GM12878 (cell line): ENCODE data around the gene PHC1. TPM values are rescaled to one million over a fixed set of nuclear protein-coding genes. Genes with fewer than 3 reads are reported as not detected.

Experiments
- ATAC-seq: fragments of 200-7000 bp; cut with Tn5 transposase; 3 replicates; pipeline ENCODE4 v1.9.1; 2020; ENCODE audit warnings: mild to moderate bottlenecking, moderate library complexity
- BruUV-seq: library from RNA; stranded (reverse); fragments of 400-500 nt; replicated peaks from 2 replicates; lab custom pipeline; 2021; lab: Mats Ljungman, UMichigan
- CTCF ChIA-PET: fragments of 300-600 bp; sonication (Branson Sonifier 250); formaldehyde crosslinking; extraction: SDS; loops from one replicate; lab custom pipeline; 2021; ENCODE audit warnings: inconsistent platforms; lab: Yijun Ruan, JAX
- POLR2A ChIA-PET: fragments of 350-600 bp; formaldehyde crosslinking; extraction: SDS; loops from one replicate; lab custom pipeline; 2021; ENCODE audit warnings: inconsistent platforms; lab: Charles Lee
- RAD21 ChIA-PET: fragments of 300-600 bp; sonication (Branson Sonifier 250); formaldehyde crosslinking; loops from one replicate; lab custom pipeline; 2023; ENCODE audit warnings: antibody characterized with exemption; ENCODE audit not compliant: unreplicated experiment; lab: Charles Lee
- SMC1A ChIA-PET: fragments of 300-600 bp; sonication (Branson Sonifier 250); formaldehyde crosslinking; loops from one replicate; lab custom pipeline; 2023; ENCODE audit not compliant: unreplicated experiment, uncharacterized antibody; lab: Charles Lee
- DNase-seq: peaks from one replicate; pipeline ENCODE4 v3.0.0-alpha.2; 2011; ENCODE audit warnings: low read depth, low spot score
- FAIRE-seq: peaks from 3 replicates; lab custom pipeline; 2011; peaks lifted over from hg19 to GRCh38; lab: Jason Lieb, UNC
- H2AFZ ChIP-seq: 2 replicates; pipeline ENCODE4 v1.6.0; 2011; ENCODE audit warnings: low read depth, low read length, control low read depth; ENCODE audit not compliant: control insufficient read depth
- H3K27ac ChIP-seq: 2 replicates; pipeline ENCODE4 v1.5.1; 2011; ENCODE audit warnings: control low read depth; ENCODE audit not compliant: control insufficient read depth, insufficient read depth
- H3K27me3 ChIP-seq, 2 experiments: replicated peaks in 1 of 2; 2 replicates each; pipeline versions ENCODE4 v1.6.0 to v1.6.1; 2011; ENCODE audit warnings: low read length in 1 of 2; ENCODE audit not compliant: control insufficient read depth in 2 of 2, insufficient read depth in 2 of 2
- H3K36me3 ChIP-seq, 2 experiments: 2 replicates each; pipeline ENCODE4 v1.5.1; 2011; ENCODE audit warnings: low read length in 1 of 2; ENCODE audit not compliant: control insufficient read depth in 2 of 2, insufficient read depth in 2 of 2
- H3K4me1 ChIP-seq: 2 replicates; pipeline ENCODE4 v1.6.1; 2011; ENCODE audit warnings: mild to moderate bottlenecking, low read length, moderate library complexity, mixed read lengths; ENCODE audit not compliant: control insufficient read depth, insufficient read depth
- H3K4me2 ChIP-seq: 2 replicates; pipeline ENCODE4 v1.6.0; 2011; ENCODE audit warnings: control low read depth; ENCODE audit not compliant: control insufficient read depth, insufficient read depth
- H3K4me3 ChIP-seq: fragments of 200-600 bp; sonication (generic); 2 replicates; pipeline ENCODE4 v1.5.1; 2016
- H3K79me2 ChIP-seq: 2 replicates; pipeline ENCODE4 v1.6.0; 2011; ENCODE audit warnings: low read length; ENCODE audit not compliant: control insufficient read depth, insufficient read depth
- H3K9ac ChIP-seq: 2 replicates; pipeline ENCODE4 v1.8.0; 2011; ENCODE audit warnings: low read length, control low read depth, mixed read lengths; ENCODE audit not compliant: control insufficient read depth, insufficient read depth
- H3K9me3 ChIP-seq: replicated peaks from 3 replicates; pipeline ENCODE4 v1.5.1; 2011; ENCODE audit warnings: mild to moderate bottlenecking, low read length; ENCODE audit not compliant: control insufficient read depth, insufficient read depth
- H4K20me1 ChIP-seq: 2 replicates; pipeline ENCODE4 v1.6.0; 2011; ENCODE audit not compliant: control insufficient read depth, insufficient read depth
- CUX1 ChIP-seq: IDR thresholded peaks from 2 replicates; pipeline ENCODE4 v1.6.1; 2012; ENCODE audit warnings: improper control_type of control experiment, low read depth, low read length; ENCODE audit not compliant: insufficient replicate concordance
- KLF5 ChIP-seq: fragments of 450-650 bp; IDR thresholded peaks from 2 replicates; pipeline ENCODE4 v1.6.1; 2014; ENCODE audit warnings: mild to moderate bottlenecking; ENCODE audit not compliant: partially characterized antibody
- ZNF622 ChIP-seq: fragments of 450-650 bp; IDR thresholded peaks from 2 replicates; pipeline ENCODE4 v1.6.1; 2017; ENCODE audit warnings: mild to moderate bottlenecking, inconsistent platforms
- WGBS: methylation state at CpG from one replicate; pipeline ENCODE4 v1.1.6; 2016; ENCODE audit warnings: low lambda C conversion rate; ENCODE audit not compliant: insufficient replicate concordance, insufficient coverage; ENCODE audit errors: missing lambda C conversion rate; 5-methylcytosine and 5-hydroxymethylcytosine counted together
- in situ Hi-C: fragments of 300-500 bp; cut with MboI; formaldehyde crosslinking; loops from 9 replicates; pipeline ENCODE4 v1.14.3; 2018; ENCODE audit warnings: mixed read lengths
- intact Hi-C: fragments of 100-400 bp; cut with micrococcal nuclease; formaldehyde crosslinking; loops from one replicate; pipeline ENCODE4 v1.14.2; 2022; ENCODE audit not compliant: unreplicated experiment
- polyA plus RNA-seq, 11 experiments: library from polyadenylated mRNA; depleted of rRNA in 4 of 11; unstranded in 6 of 11; stranded (reverse) in 5 of 11; fragments of >200 nt; fragmentation: Nextera tagmentation in 4 of 11; fragmentation: Illumina TruSeq in 1 of 11; extraction: Ambion mirVana in 4 of 11; extraction: Trizol in 1 of 11; gene quantifications; 1 replicate in 1 of 11; 2 replicates in 10 of 11; pipeline versions ENCODE4 v1.2.1 to v1.2.3, GENCODE V29; 2011 to 2016; ENCODE audit warnings: inconsistent platforms in 2 of 11, missing spikeins in 2 of 11, low read depth in 1 of 11
- total RNA-seq, 4 experiments: library from RNA; depleted of rRNA in 3 of 4; stranded (reverse); fragments of >200 nt in 3 of 4; fragmentation: Illumina TruSeq in 1 of 4; extraction: Trizol in 1 of 4; gene quantifications; 2 replicates each; pipeline versions ENCODE4 v1.2.1 to v1.2.3, GENCODE V29; 2013 to 2021
- TF ChIP-seq, protein P1 (sequence below): IDR thresholded peaks from 2 replicates; pipeline ENCODE4 v1.6.1; 2011; ENCODE audit warnings: borderline replicate concordance, low read depth, mild to moderate bottlenecking, moderate library complexity, low read length; ENCODE audit not compliant: insufficient read depth, poor library complexity, severe bottlenecking

PHC1 gene
- total and polyA plus RNA-seq, 10 of the 15 experiments (the other 5 are each of a cell fraction or from before 2014, with no cell fraction given) = 0.50 to 16.3 (median 2.1) TPM

DNA sequence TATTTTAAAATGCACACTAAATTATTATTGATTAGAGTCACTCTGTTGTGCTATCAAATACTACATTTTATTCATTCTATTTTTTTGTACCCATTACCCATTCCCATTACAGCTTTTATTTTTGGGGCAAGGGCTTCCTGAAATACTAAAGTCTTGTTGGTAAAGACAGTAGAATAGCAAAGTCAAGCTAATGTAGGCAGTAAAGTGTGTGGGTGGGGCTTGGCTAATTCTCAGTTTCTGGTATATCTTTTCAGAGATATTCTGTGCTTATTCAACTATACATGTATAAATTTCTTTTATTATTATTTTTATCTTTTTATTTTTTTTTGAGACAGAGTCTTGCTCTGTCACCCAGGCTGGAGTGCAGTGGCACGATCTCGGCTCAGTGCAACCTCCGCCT lies 22.3 kb upstream of the PHC1 start:
- Histone ChIP-seq H3K79me2 (no peaks in the 10 kb centered on the region), H3K36me3 (no peaks in the 10 kb centered on the region), H3K4me3 (no peak overlapping the region), H3K27ac (no peak overlapping the region)
- ChIA-PET SMC1A (interaction anchor here (1.0 to 3.4 kb wide), 2 partner anchors 237 to 347 kb away, joined by 3 to 30 read pairs; no protein-coding TSS in a partner anchor), POLR2A (no interaction called here), CTCF (interaction anchor here (1.1 to 3.9 kb wide), 5 partner anchors 32 to 347 kb away, joined by 3 to 53 read pairs (median 18); no protein-coding TSS in a partner anchor), RAD21 (interaction anchor here (3.1 kb wide), 1 partner anchor 347 kb away, joined by 32 read pairs; no protein-coding TSS in a partner anchor)
- no peak for DNase-seq
- 100% methylated on average over 3 of the region's 3 CpGs for WGBS
- TF ChIP-seq, protein P1, sequence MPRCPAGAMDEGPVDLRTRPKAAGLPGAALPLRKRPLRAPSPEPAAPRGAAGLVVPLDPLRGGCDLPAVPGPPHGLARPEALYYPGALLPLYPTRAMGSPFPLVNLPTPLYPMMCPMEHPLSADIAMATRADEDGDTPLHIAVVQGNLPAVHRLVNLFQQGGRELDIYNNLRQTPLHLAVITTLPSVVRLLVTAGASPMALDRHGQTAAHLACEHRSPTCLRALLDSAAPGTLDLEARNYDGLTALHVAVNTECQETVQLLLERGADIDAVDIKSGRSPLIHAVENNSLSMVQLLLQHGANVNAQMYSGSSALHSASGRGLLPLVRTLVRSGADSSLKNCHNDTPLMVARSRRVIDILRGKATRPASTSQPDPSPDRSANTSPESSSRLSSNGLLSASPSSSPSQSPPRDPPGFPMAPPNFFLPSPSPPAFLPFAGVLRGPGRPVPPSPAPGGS = no peak
- no peak for TF ChIP-seq KLF5
- no peak for TF ChIP-seq CUX1
- no peak for TF ChIP-seq ZNF622
- TF ChIP-seq, all 136 proteins: peak for 0
- no peak overlapping the region for H3K9ac ChIP-seq
- H2AFZ ChIP-seq = no peak overlapping the region
- no peaks in the 10 kb centered on the region for H4K20me1 ChIP-seq
- intact Hi-C loops = loop anchor here (2.0 to 5.0 kb wide), 3 partner anchors 147 to 347 kb away; no protein-coding TSS in a partner anchor
- no peaks in the 10 kb centered on the region for H3K9me3 ChIP-seq
- H3K4me2 ChIP-seq = no peak overlapping the region
- H3K4me1 ChIP-seq = no peaks in the 10 kb centered on the region; the same call in 1 of the 2 replicates
- no TSS peak for BruUV-seq
- ATAC-seq (no peak), FAIRE-seq (no peak)
- no peaks in the 10 kb centered on the region for H3K27me3 ChIP-seq
- in situ Hi-C loops = loop anchor here (10.0 to 25.0 kb wide), 2 partner anchors 207 to 355 kb away; partner anchors contain the start of gene CLEC4E
